ENCODE measurements around the gene BYSL.

GRCh38 chr6:41967312-41968287, 46.3 kb downstream of the BYSL start:
- TF ChIP-seq POLR2A (IDR thresholded peaks at IDR 0.05) (no peak), CTCF (IDR thresholded peaks at IDR 0.05) (no peak)

All from adrenal gland (tissue), 5 donors.